Measurements from ENCODE around the gene FAM200C.

DNA sequence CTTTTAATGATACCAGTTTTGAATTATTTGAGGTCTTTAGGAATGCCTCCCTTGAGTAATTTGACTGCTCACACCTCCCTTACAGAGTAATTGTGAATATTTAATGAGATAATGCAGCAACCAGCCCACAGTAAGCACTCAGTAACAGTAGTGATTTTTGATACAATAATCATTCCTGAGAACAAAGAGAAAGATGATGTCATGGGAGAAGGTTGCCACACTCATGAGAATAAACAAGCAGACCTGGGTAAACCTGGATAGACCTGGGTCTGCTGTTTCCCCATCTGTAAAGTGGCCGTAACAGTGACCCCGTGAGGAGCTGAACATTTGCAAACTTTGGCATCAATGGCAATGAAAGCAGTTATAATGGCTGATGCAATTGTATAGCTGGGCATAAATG lies 33.6 kb downstream of the FAM200C start:
- TF ChIP-seq, protein P1, sequence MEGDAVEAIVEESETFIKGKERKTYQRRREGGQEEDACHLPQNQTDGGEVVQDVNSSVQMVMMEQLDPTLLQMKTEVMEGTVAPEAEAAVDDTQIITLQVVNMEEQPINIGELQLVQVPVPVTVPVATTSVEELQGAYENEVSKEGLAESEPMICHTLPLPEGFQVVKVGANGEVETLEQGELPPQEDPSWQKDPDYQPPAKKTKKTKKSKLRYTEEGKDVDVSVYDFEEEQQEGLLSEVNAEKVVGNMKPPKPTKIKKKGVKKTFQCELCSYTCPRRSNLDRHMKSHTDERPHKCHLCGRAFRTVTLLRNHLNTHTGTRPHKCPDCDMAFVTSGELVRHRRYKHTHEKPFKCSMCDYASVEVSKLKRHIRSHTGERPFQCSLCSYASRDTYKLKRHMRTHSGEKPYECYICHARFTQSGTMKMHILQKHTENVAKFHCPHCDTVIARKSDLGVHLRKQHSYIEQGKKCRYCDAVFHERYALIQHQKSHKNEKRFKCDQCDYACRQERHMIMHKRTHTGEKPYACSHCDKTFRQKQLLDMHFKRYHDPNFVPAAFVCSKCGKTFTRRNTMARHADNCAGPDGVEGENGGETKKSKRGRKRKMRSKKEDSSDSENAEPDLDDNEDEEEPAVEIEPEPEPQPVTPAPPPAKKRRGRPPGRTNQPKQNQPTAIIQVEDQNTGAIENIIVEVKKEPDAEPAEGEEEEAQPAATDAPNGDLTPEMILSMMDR (IDR thresholded peaks at IDR 0.05): no peak
- TF ChIP-seq EZH2 (IDR thresholded peaks at IDR 0.05): no peak
- TF ChIP-seq EZH2phosphoT487 (IDR thresholded peaks at IDR 0.05): no peak

All from neural progenitor cell (in vitro differentiated cells).